ENCODE data around the gene ZER1. TPM values are rescaled to one million over a fixed set of nuclear protein-coding genes. Genes with fewer than 3 reads are reported as not detected.

The ZER1 gene
- total RNA-seq, 1 experiment from 2014 or later: 23.0 TPM

GRCh38 chr9:128753627-128754026, 18.1 kb downstream of the ZER1 start:
- in situ Hi-C loops (cut with HindIII; ENCODE audit: low sequenced_read_pairs): no loop called here
- no peak for DNase-seq (ENCODE audit: low spot score)

DNA sequence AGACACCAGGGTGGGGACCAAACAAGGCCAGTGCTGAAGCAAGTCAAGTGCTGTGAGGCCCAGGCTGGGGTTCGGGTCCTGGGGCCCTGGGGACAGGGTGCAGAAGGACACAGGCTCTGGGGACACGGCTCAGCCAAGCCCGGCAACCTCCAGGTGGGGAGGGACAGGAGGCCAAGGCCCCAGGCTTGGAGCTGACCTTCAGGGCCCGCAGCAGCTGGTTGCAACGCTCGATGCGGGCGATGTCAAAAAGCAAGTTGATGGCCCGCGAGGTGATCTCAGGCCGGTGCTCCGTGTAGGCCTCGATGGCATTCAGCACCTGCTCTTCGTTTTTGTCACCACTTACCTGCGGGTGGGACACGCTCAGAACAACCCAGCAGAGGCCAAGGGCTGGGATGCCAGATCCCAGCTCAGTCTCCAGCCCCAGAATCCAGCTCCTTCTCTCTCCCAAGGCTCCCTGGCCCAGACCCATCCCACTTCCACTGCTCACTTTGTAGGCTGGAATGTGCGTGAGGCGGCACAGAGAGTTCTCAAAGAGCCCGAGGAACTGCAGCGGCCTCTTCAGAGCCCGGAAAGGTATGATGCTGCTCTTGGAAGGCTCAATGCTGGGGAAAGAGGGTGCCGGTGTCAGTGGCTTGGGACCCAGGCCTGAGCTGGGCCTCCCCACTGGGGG, 20.7 kb downstream of the ZER1 start:
- no peak for DNase-seq (ENCODE audit: low spot score)
- in situ Hi-C loops (cut with HindIII; ENCODE audit: low sequenced_read_pairs): no loop called here

DNA sequence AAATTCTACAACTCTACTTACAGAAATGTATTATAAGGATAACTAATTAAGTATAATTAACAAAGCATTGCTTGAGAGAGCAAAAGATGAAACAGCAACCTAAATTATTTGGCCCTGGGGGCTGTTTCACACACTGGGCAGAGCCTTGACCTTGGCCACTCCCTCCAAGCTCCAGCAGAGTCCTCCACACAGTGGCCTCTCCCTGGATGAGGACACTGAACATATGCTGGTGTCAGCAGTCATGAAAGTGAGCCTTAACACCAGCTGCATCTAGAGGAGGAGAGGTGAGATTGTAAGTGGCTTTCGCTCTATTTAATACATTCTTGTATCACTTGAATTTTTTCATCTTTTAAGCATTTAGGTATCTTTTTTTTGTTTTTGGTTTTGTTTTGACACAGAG, 24.5 kb downstream of the ZER1 start:
- in situ Hi-C loops (cut with HindIII; ENCODE audit: low sequenced_read_pairs): no loop called here
- DNase-seq (ENCODE audit: low spot score): no peak

DNA sequence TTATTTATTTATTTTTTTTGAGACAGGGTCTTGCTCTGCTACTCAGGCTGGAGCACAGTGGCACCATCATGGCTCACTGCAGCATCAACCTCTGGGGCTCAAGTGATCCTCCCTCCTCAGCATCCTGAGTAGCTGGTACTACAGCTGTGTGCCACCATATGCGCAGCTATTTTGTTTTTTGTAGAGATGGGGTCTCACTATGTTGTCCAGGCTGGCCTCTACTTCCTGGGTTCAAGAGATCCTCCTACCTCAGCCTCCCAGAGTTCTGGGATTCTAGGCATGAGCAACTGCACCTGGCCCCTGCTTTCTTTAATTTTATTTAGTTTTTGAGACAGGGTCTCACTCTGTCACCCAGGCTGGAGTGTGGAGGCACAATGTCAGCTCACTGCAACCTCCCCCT, 28.3 kb downstream of the ZER1 start:
- in situ Hi-C loops (cut with HindIII; ENCODE audit: low sequenced_read_pairs): no loop called here

DNA sequence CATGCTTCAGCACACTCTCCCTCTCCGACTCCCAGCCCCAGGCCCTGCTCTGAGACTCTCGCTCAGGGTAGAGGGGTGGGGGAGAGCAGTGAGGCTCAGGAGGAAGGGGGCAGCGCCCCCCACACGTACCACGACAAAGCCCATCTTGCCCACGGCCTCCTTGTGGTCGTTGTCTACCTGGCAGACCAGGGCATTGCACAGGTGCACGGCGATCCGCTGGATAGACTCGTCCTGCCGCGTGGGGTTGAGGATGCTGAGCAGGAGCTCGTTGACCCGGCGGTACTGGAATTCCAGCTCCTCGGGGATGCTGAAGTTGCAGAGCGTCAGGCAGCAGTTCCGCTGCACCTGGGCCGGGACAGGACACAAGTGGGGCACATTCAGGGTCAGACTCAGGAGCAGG, 29.3 kb downstream of the ZER1 start:
- DNase-seq (ENCODE audit: low spot score): no peak
- in situ Hi-C loops (cut with HindIII; ENCODE audit: low sequenced_read_pairs): no loop called here

More for the DNA sequence above, 28.3 kb downstream of the ZER1 start:
- no peak for DNase-seq (ENCODE audit: low spot score)

- DNase-seq (ENCODE audit: low spot score): peak; percentile 72
- in situ Hi-C loops (cut with HindIII; ENCODE audit: low sequenced_read_pairs): no loop called here
Observed at GRCh38 chr9:128735373-128735772, 36.4 kb downstream of the ZER1 start.

DNA sequence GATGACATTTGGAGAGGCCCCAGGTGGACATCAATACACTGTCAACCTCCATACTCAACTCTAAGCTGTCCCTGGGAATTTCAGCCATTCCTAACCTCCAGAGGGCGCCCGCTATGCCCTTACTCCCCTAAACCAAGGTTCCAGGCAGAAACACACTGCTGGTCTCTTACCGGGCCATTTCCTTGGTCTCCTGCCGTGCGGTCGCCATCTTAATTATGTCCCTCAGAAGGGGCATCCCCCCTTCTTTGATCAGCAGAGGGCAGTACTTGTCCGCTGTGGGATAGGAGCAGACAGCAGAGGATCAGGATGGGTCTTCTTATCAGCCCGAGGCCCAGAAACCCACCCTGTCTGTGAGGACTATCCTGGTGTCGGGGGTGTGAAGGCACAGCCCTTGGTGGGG, 38.5 kb downstream of the ZER1 start:
- peak; percentile 73 for DNase-seq (ENCODE audit: low spot score)
- in situ Hi-C loops (cut with HindIII; ENCODE audit: low sequenced_read_pairs): no loop called here

GRCh38 chr9:128732576-128732975, 39.2 kb downstream of the ZER1 start:
- DNase-seq (ENCODE audit: low spot score): no peak
- in situ Hi-C loops (cut with HindIII; ENCODE audit: low sequenced_read_pairs): no loop called here

GRCh38 chr9:128731691-128732090, 40.0 kb downstream of the ZER1 start:
- in situ Hi-C loops (cut with HindIII; ENCODE audit: low sequenced_read_pairs): no loop called here

GRCh38 chr9:128731093-128731492, 40.6 kb downstream of the ZER1 start:
- DNase-seq (ENCODE audit: low spot score): no peak

More at GRCh38 chr9:128731691-128732090, 40.0 kb downstream of the ZER1 start:
- DNase-seq (ENCODE audit: low spot score): no peak

GRCh38 chr9:128729766-128730517, 41.8 kb downstream of the ZER1 start:
- DNase-seq (ENCODE audit: low spot score): peak; percentile 54
- in situ Hi-C loops (cut with HindIII; ENCODE audit: low sequenced_read_pairs): loop anchor here (5.0 kb wide), 1 partner anchor 77 kb away; no protein-coding TSS in a partner anchor

More at GRCh38 chr9:128731093-128731492, 40.6 kb downstream of the ZER1 start:
- in situ Hi-C loops (cut with HindIII; ENCODE audit: low sequenced_read_pairs): no loop called here

- peak; percentile 50 for DNase-seq (ENCODE audit: low spot score)
- in situ Hi-C loops (cut with HindIII; ENCODE audit: low sequenced_read_pairs): loop anchor here (5.0 kb wide), 1 partner anchor 78 kb away; no protein-coding TSS in a partner anchor
Observed at GRCh38 chr9:128729302-128729701, 42.4 kb downstream of the ZER1 start.

GRCh38 chr9:128728298-128728697, 43.4 kb downstream of the ZER1 start:
- DNase-seq (ENCODE audit: low spot score): peak; percentile 33
- in situ Hi-C loops (cut with HindIII; ENCODE audit: low sequenced_read_pairs): loop anchor here (5.0 kb wide), 1 partner anchor 79 kb away; no protein-coding TSS in a partner anchor

- DNase-seq (ENCODE audit: low spot score): no peak
- in situ Hi-C loops (cut with HindIII; ENCODE audit: low sequenced_read_pairs): loop anchor here (5.0 kb wide), 1 partner anchor 80 kb away; no protein-coding TSS in a partner anchor
Observed at GRCh38 chr9:128727640-128728248, 44.0 kb downstream of the ZER1 start.

DNA sequence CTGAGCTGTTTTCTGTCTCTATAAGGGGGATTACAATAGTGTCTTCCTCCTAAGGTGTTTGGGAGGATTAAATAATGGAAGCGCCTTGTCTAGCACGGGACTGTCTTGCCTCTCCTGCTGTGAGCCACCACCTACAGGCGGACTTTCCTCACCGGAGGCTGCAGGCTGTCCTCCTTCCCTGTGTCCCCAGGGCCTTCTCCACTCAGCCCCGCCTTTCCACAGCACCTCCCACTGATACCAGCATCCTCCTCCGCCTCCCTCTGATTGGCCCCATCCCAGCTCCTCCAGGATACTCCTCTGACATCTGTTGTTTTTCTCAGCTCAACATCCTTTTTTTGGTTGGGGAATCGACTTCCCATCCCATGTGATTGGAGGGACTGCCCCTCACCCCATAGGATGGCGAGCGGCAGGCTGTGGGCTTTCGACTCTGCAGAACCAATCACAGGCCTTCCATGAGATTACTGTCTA, 46.9 kb downstream of the ZER1 start:
- peak; percentile 97 for DNase-seq (ENCODE audit: low spot score)
- in situ Hi-C loops (cut with HindIII; ENCODE audit: low sequenced_read_pairs): loop anchor here (5.0 kb wide), 1 partner anchor 83 kb away; no protein-coding TSS in a partner anchor

DNA sequence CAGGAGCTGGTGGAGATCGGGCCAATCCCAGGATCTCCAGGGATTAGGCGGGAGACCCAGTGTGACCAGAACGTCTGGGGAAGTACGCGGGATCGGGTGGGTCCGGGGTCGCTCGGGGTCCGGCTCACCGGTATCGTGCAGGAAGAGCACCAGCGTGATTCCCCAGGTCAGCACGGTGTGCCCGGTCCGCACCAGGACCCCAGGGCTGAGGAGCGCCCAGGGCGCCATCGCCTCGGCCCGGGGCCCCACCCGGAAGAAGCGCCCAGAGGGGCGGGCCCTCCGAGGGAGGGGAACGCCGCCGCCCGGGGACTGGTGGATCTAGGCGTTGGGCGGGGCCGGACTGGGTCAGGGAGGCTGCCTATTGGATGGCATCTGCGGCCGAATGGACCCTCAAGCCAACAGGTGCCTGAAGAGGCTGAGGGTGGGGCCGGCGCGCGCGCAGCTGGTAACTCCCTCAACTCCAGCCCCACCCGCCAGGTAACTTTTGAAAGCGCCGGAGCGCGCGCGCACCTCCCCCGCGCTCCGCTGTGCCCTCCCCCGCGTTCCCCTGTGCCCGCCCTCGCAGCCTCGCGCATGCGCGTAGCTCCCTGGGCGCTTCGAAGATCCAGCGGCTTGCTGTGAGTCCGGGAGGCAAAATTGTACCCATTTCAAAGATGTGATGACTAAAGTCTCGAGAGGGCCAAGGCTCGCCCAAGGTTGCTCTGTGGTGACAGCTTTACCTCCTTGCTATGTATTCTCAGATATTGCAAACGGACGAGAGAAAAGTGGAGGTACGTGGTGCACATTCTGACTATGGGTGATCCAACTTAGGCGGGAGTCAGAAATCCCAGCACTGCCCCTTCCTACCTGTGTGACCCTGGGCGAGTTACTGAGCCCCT, 47.6 kb downstream of the ZER1 start, which contains the start of gene ZDHHC12:
Gene ZDHHC12 (minus strand): TSS at position 262 of the 878 bp plus-strand sequence. CDS start 34 bp downstream, at position 228.
- in situ Hi-C loops (cut with HindIII; ENCODE audit: low sequenced_read_pairs): no loop called here
- peak; percentile 99 for DNase-seq (ENCODE audit: low spot score)

DNA sequence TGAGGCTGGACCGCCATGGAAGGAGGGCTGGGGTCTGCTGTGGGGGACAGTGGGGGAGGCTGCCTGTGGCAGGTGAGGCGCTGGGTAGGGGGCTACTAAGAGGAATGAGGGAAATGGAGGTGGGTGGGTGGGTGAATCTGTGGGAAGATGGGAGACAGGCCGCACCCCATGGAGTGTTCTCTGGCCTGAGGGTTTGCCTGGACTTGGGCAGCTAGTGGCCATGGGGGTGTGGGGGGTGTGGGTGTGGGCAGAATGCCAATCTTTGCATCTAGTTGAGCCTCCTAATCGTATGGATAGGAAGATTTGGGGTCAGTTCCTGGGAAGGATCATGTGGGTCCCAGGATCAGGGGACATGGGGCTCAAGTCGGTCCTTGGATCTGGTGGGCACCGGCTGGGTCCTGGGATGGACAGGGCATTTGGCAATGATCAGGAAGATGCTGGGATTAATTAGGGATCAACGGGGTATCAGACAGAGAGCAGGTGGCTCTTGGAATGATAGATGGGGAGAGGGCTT, 48.3 kb downstream of the ZER1 start:
- in situ Hi-C loops (cut with HindIII; ENCODE audit: low sequenced_read_pairs): no loop called here
- DNase-seq (ENCODE audit: low spot score): peak; percentile 41
